IPS-18c (cell line): ENCODE results near the gene MAGEC1.
"Not testable (repeated sequence)": the region's sequence is repeated elsewhere in the genome, so short reads cannot be mapped to it uniquely, and the experiment has no call there.

Source experiments
- H3K4me3 ChIP-seq: 2 replicates; pipeline ENCODE4 v1.7.0; 2013; ENCODE audit warnings: low read depth, mild to moderate bottlenecking, low read length, moderate library complexity; ENCODE audit not compliant: insufficient read depth
- H3K9me3 ChIP-seq: one replicate; pipeline ENCODE4 v1.6.1; 2013; ENCODE audit warnings: mild to moderate bottlenecking, low read length, moderate library complexity; ENCODE audit not compliant: control insufficient read depth, insufficient read depth

Gene MAGEC1

GRCh38 chrX:141903400-141904155, at the start of gene MAGEC1:
Gene MAGEC1 (plus strand): TSS chrX:141903894. CDS start chrX:141905073, 1,179 bp downstream.
- Histone ChIP-seq H3K9me3 (peaks cover 18% of the 10 kb centered on the region), H3K4me3 (no peak within 1 kb of the TSS)

GRCh38 chrX:141857479-141857878, 46.2 kb upstream of the MAGEC1 start:
- H3K9me3 ChIP-seq: no peaks in the 10 kb centered on the region
- H3K4me3 ChIP-seq: no peak overlapping the region

GRCh38 chrX:141879616-141880015, 24.1 kb upstream of the MAGEC1 start:
- H3K4me3 ChIP-seq: no peak overlapping the region
- H3K9me3 ChIP-seq: peaks cover 4% of the 10 kb centered on the region

DNA sequence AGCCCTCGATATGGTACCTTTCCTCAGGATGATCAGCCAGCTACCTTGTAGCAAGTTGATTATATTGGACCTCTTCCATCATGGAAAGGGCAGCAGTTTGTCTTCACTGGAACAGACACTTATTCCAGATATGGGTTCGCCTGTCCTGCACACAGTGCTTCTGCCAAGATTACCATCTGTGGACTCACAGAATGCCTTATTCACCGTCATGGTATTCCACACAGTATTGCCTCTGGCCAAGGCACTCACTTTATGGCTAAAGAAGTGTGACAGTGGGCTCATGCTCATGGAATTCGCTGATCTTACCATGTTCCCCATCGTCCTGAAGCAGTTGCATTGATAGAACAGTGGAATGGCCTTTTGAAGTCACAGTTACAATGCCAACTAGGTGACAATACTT, 14.9 kb upstream of the MAGEC1 start:
- H3K4me3 ChIP-seq, H3K9me3 ChIP-seq: not testable (repeated sequence)

DNA sequence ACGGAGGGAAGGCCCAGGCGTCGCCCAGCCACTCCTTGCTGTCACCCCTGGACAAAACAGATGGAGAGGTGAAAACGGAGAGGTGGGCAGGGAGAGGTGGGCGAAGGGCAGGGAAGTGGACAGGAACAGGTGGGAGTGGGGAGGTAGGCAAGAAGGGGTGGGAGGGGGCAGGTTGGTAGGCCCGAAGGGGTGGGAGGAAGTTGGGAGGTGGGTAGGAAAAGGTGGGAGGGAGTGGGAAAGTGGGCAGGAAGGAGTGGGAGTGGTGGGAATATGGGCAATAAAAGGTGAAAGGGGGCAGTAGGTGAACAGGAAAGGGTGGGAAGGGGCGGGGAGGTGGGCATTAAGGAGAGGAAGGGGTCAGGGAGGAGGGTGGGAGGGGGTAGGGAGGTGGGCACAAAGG, 9.0 kb upstream of the MAGEC1 start:
- Histone ChIP-seq H3K9me3 (peaks cover 2% of the 10 kb centered on the region), H3K4me3 (no peak overlapping the region)

GRCh38 chrX:141897690-141898089, 6.0 kb upstream of the MAGEC1 start:
- H3K4me3 ChIP-seq: no peak overlapping the region
- peaks cover 5% of the 10 kb centered on the region for H3K9me3 ChIP-seq

DNA sequence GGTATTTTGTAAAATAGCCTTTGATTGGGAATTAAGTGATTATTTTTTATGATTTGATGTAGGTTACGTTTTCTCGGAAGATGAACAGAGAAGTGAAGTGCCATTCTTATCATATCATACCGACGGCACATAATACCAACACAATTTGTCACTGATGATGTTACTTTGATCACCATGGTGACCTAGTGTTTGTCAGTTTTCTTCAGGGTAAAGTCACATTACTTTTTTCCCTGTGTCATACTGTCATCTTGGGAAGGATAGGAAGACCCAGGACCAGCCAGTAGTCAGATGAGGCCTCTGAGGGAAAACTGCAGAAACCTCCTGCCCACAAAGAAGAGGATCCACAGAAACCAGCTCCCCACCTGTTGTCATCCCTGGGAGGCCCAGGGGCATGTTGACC, 1.3 kb upstream of the MAGEC1 start:
- H3K4me3 ChIP-seq: no peak overlapping the region
- peaks cover 14% of the 10 kb centered on the region for H3K9me3 ChIP-seq

GRCh38 chrX:141904262-141904661, 568 bp downstream of the MAGEC1 start:
- Histone ChIP-seq H3K4me3 (no peak overlapping the region), H3K9me3 (peaks cover 22% of the 10 kb centered on the region)

DNA sequence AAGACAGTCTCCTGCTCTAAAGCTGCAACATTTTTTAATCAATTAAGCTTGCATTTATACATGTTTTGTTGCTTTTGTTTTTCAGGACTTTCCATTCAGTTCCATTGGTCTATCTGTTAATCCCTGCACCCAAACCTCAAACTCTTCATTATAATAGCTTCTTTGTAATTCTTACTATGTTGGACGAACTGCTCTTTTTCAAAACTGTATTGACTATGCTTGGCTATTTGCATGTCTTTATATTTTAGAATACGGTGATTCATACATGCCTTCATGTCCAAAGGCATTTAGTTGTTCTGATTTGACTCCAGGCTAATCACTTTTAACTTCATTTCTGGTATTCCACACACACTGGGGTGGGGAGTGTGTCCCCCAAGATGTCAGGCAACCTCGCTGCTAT, 14.1 kb downstream of the MAGEC1 start:
- no peak overlapping the region for H3K4me3 ChIP-seq
- no peaks in the 10 kb centered on the region for H3K9me3 ChIP-seq

DNA sequence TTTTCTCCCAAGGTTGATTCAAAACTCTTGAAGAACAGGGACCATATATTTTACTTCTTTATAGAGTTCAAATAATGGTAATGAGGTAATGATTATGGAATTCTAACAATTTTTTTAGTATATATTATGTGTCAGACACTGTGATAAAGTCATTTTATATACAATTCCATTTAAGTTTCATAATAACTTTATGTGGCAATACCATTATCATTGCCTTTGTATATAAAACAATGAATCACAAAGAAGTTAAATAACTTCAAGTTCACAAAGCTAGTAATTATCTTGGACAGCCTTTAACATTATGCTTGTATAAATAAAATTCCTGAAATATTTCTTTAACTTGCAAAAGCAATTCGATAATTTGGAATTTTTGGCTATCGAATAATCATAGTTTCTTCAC, 20.6 kb downstream of the MAGEC1 start:
- H3K4me3 ChIP-seq: no peak overlapping the region

GRCh38 chrX:141928432-141928831, 24.7 kb downstream of the MAGEC1 start:
- H3K9me3 ChIP-seq: no peaks in the 10 kb centered on the region
- no peak overlapping the region for H3K4me3 ChIP-seq

More for the DNA sequence above, 20.6 kb downstream of the MAGEC1 start:
- H3K9me3 ChIP-seq: no peaks in the 10 kb centered on the region

DNA sequence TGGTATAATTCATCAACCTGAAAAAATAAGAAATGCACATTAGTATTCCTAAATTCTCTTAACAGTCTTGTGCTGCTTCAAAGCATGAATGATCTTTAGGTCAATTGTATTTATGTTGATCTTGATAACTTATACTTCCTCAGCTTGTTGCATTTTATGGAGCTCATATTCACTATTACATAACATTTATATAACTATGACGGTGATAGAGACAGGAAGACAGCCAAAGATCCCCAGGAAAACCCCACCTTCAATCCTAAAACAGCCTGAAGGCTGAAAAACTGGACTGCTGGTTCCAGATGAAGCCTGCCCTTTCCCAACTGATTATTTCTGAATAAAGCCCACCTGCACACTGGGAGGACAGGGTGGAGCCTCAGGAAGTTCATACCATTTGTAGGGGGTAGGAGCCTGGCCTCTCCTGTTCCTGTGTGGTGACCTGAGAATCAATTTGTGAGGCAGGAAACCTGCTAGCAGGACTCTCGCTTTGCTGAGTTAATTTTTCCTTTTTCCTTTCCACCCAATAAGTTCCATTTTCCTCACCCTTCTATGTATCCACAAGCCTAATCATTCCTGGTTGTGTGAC, 30.5 kb downstream of the MAGEC1 start:
- Histone ChIP-seq H3K9me3 (peaks cover 2% of the 10 kb centered on the region), H3K4me3 (no peak overlapping the region)

DNA sequence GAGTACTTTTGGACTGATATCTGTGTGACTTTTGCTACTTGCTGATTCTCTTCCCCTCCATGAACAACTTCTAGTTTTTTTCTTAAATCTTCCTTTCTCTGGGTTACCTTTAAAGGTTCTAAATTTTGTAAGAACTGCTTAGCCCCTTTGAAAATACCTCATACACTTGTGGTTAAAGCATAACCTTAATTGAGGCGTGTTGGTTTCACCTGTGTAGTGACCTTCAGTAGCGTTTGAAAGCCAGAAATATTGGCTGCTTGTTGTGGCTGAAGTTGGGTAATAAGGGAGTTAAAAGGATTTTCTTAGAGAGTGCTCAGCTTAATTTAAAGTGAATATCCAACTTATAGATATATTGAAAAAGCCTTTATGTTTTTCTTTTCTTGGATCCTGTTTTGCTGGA, 32.0 kb downstream of the MAGEC1 start:
- peaks cover 2% of the 10 kb centered on the region for H3K9me3 ChIP-seq

GRCh38 chrX:141936080-141936479, 32.4 kb downstream of the MAGEC1 start:
- Histone ChIP-seq H3K4me3 (no peak overlapping the region), H3K9me3 (peaks cover 2% of the 10 kb centered on the region)

More for the DNA sequence above, 32.0 kb downstream of the MAGEC1 start:
- H3K4me3 ChIP-seq: no peak overlapping the region

- H3K4me3 ChIP-seq: no peak overlapping the region
- H3K9me3 ChIP-seq: peaks cover 2% of the 10 kb centered on the region
Observed at GRCh38 chrX:141941234-141941633, 37.5 kb downstream of the MAGEC1 start.

DNA sequence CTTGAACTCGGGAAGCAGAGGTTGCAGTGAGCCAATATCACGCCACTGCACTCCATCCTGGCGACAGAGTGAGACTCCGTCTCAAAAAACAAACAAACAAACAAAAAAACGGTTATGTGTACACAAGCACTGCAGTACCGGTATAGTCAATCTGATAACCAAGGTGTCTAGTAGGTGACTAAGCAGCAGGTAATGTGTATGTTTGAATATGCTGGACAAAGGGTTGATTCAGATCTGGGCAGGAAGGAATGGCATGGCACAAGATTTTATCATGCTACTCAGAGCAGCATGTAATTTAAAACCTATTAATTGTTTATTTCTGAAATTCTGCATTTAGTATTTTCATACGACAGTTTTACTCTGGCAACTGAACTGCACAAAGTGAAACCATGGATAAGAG, 41.7 kb downstream of the MAGEC1 start:
- Histone ChIP-seq H3K4me3 (no peak overlapping the region), H3K9me3 (no peaks in the 10 kb centered on the region)

GRCh38 chrX:141947350-141947749, 43.7 kb downstream of the MAGEC1 start:
- Histone ChIP-seq H3K9me3 (peaks cover 3% of the 10 kb centered on the region), H3K4me3 (no peak overlapping the region)

- Histone ChIP-seq H3K4me3 (no peak overlapping the region), H3K9me3 (peaks cover 6% of the 10 kb centered on the region)
Observed at GRCh38 chrX:141952603-141953002, 48.9 kb downstream of the MAGEC1 start.

DNA sequence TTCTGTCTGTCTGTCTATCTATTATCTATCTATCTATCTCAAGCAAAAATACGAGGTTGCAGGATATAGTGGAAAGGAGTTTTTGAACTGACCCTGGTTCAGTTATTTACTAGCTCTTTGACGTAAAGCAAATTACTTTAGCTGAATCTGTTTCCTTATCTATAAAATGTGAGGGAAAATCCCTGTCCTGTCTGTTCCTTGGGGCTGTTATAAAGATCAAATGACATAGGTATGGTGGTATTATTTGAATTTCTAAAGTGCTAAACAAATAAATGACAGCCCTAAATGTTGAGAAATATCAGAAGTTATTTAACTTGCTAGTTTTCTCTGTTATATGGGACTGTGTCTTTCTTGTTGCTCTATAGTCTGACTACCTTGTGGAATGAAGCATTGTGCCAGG, 55.0 kb downstream of the MAGEC1 start:
- H3K4me3 ChIP-seq: no peak overlapping the region
- peaks cover 2% of the 10 kb centered on the region for H3K9me3 ChIP-seq
